Measurements from ENCODE around the gene ELMO1.

Gene ELMO1

DNA sequence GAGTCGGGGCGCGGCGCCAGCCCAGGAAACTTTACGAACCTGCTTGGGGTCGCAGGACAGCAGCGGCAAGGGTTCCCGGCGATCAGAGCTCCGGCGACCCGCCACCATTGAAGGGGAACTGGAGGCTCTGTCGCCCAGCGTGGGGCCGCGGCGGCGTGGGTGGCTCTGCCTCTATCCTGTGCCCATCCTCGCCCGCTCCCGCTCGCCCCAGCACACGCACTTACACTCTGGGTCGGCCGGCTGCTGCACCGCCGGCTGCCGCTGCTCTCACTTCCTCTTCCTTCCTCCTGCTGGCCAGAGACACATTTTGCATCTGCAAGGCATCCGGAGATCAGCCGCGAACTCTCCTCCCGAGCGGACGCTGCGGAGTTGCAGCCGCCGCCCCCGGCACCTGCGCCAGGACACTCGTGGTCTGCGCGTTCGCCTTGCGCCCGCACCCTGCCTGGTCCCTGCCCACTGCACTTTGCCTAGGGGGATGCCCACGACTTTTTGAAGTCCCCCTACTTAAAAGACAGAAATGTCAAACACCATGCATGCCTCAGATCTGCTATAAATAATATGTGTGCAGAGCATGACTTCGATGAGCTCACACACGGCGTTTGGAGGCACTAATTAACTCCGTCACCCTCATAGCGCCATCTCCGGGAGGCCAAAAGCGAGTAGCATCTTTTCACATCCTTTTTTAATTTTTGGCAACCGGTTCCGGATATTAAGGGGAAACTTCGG is at the start of gene ELMO1:
TSS of gene ELMO1 (minus strand) at position 229 of the 726 bp plus-strand sequence. CDS start 106,174 bp downstream, outside the sequence.
- DNase-seq = peak; percentile 68

DNA sequence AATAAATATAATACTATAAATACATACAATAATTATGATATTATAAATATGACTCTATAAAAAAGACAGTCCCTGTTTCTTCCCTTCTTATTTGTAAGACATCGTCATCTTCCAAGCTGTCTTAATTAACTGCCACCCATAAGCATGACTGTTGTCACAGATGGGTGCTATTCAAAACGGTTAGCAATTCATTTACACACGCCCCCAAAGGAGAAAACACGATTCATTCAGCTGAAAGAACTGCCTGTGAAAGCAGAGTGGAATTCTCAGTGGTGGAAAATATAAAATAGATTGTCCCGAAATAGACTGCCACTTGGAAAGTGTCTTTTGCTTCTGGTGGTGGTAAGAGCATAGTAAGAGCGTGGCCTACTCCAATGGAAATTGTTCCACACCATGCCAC is 48.9 kb upstream of the ELMO1 start:
- no peak for DNase-seq

DNA sequence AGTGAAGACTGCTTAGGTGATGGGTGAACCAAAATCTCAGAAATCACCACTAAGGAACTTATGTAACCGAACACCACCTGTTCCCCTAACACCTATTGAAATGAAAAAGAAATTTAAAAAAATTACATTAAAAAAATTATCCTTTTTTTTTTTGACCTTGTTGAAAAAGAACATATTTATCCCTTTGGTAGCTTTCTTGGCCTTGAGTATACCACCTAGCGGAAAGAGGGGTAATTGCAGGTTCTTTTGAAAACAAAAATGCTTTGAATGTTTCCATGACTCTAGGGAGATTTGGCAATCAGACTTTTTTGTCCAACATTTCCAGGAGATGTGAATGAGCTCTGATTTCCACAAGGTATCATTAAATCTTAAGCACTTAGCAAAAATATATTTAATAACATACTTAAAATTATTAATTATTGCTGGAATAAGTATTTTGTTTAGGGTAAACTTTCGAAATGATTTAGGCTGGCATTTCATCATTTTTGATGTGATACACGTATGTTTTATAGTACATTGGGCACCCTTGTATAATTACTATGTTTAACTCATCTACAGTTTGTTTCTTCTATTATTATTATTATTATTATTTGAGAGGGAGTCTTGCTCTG is 47.0 kb upstream of the ELMO1 start:
- DNase-seq = no peak

- no peak for DNase-seq
Measured at GRCh38 chr7:37494926-37495325, 46.3 kb upstream of the ELMO1 start.

- no peak for DNase-seq
Measured at GRCh38 chr7:37493810-37494209, 45.1 kb upstream of the ELMO1 start.

DNA sequence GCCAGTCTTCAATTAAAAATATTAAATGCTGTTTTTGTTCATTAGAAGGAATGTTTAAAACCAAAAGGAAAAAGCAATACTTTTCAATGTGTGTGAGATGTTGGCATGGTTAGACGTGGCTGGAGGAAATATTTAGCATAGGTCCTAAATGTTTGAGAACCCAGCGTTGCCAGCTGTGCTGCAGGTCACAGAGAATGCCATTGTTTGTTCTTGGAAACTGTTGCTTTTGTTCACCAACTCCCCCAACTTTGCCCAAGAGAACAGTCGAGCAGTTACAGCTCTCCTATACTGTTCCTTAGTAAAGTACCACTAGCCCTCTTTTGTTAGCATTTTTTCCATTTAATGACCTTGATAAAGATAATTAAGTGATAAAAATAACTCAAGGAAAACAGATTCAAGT is 44.5 kb upstream of the ELMO1 start:
- no peak for DNase-seq

DNA sequence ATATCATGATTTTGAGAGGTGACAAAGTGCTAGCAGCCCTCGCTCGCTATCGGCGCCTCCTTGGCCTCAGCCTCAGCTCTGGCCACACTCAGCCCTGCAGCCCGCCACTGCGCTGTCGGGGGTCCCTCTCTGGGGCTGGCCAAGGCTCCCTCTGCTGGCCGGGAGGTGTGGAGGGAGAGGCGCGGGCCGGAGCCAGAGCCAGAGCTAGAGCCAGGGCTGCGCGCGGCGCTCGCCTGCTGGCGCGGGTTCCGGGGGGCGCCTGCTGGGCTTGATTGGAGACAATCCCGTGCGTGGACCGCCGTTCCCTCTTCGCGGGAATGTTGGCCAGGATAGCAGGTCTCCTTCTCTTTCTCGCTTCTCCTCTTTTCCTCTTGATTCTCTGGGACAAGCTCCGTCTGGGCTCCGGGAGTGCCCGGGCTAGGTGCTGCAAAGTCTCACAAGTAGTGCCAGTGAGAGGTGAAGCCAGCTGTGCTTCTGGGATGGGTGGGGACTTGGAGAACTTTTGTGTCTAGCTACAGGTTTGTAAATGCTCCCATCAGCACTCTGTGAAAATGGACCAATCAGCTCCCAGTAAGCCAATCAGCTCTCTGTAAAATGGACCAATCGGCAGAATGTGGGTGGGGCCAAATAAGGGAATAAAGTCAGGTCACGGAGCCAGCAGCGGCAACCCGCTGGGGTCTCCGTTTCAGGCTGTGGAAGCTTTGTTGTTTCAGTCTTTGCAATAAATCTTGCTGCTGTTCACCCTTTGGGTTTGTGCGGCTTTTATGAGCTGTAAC is 43.4 kb upstream of the ELMO1 start:
- DNase-seq = no peak

DNA sequence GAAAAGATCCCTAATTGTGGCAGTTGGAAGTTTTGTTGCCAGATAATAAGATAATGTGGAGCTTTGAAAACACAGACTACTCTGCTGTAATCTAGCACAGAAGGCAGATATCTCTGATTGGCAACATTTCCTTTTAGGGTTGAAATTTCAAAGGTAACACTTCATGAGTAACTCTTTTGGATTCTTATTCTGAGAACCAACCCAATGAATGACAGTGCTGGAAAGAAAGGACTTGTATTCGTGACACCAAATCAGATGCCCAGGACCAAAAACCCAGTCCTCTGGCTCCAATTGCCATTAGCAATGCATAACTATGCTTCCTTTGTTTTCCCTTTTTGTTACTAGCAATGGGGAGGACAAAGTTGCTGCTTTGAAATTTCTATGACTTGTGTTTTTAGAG is 41.0 kb upstream of the ELMO1 start:
- no peak for DNase-seq

DNA sequence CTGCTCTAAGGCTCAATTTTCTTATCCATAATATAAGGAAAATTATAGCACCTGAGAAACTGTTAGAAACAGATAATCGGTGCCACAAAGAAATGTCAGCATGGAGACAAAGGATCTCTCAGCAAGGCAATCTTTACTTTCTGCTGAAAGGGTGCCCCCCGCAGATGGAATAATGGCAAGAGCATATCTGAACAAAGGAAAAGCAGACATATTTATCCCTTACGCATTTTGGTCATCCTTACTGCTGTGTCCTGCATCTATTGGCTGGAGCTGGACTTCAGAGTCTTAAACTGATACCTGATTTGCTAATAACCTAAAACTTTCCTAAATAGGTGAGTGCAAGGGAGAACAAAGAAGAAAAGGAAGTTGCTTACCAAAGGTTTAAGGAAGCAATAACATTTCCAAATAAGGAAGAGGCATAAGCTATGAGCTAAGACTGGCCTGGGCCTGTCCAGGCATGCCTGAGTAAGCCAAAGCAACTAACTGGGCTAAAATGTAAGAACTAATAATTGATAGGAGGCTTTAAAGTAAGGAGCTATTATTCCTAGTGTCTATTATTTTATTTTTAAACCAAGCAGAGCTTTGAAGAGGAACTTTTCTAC is 39.6 kb upstream of the ELMO1 start:
- no peak for DNase-seq

GRCh38 chr7:37484426-37485073 is 35.9 kb upstream of the ELMO1 start:
- no peak for DNase-seq

DNA sequence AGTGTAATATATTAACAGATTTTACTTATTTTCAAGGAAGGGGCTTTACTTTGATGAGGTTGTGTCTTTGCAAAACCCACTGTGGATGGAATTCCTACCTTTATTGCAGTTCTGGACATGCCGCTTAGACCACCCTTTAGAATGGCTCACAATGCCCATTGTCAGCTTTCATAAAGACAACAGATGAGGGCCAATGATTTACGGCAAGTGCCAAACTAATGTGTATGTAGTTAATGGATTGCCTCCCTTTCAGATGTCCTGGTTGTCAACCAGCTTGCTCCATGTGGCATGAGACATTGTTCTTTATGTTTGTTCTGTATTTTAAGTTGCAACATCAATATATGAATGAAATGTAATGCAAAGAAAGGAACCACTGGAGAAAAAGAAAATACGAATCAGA is 35.0 kb upstream of the ELMO1 start:
- no peak for DNase-seq

GRCh38 chr7:37482953-37483352 is 34.3 kb upstream of the ELMO1 start:
- no peak for DNase-seq

DNA sequence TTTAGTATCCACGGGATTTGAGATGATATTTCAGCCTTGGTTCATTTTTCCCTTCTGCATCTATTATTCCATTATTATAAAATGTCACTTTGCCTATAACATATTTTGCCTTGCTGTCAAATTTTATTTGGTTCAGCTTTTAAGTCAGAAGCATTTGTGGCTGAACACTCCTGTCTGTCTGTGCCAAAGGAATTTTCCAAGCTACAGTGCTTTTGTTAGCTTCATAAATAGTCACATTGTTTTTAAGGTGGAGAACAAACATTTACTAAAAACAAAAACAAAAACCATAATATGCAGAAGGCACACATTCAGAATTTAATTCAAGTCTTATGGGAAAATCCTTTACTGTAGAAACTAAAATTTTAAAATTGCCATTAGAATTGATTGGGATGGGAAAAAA is 33.8 kb upstream of the ELMO1 start:
- DNase-seq = no peak

GRCh38 chr7:37481722-37482288 is 33.1 kb upstream of the ELMO1 start:
- DNase-seq = no peak

- no peak for DNase-seq
Measured at GRCh38 chr7:37481154-37481553, 32.5 kb upstream of the ELMO1 start.

- no peak for DNase-seq
Measured at GRCh38 chr7:37480041-37481031, 31.7 kb upstream of the ELMO1 start.

- no peak for DNase-seq
Measured at GRCh38 chr7:37476881-37477450, 28.3 kb upstream of the ELMO1 start.

DNA sequence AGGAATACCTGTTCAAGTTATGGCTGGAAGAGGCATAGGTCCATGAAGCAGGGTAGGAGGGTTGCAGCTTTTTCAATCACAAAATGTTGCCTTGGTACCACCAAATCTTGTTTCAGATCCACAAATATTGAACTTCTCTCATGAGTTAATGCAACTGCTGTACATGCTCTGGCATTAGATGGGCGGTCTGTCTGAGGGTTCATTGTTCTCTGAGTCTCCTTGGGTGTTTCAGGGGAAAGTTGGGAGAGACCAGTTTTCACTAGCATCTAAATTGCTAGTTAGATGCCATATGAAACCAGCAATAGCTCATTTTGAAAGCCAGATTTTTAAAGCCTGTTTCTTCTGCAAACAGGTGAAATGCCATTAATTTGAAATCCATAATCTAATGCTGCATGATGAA is 27.8 kb upstream of the ELMO1 start:
- no peak for DNase-seq

DNA sequence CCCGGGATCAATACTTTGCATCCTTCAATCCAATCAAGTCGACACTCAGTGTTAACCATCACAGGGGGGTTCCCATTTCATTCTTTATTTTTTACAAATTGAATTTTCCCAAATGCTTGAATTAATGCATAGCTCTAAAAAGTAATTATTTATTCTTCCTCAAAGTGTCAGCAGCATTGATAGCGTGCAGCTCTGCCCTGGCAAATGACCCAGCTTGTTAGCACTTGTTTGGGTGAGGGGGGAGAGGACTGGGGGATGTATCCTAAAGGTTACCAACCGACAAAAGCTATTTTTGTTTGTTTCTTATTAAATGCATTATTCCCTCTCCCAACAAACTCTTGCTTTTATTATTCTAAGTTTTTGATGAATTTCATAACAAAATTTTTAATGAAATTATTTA is 27.0 kb upstream of the ELMO1 start:
- no peak for DNase-seq

- no peak for DNase-seq
Measured at GRCh38 chr7:37471619-37472018, 23.0 kb upstream of the ELMO1 start.

DNA sequence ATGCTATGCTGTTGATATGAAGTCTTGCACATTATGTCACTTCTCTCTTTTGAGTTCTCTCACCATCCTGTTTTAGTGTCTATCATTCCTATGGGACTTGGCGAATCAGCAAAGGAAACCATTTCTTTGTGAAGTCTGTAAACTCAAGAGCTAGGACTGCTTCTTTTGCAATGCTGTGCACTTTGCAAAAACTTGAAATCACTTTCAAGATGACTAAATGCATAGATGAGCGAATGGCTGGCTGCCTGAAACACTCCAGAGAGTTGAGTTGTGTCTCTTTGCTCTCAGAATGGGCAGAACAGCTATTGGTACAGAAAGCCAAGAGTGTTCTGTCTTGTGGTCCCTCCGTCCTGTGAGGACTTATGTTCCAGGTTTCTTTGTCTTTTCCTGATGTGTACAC is 18.3 kb upstream of the ELMO1 start:
- no peak for DNase-seq

All from NCI-H1105 (cell line).